NCI-H524 (cell line): ENCODE results near the gene FAR2.
A peak's percentile ranks its signal among the peaks of the same experiment; 100 is the strongest.
"Not testable (repeated sequence)": the region's sequence is repeated elsewhere in the genome, so short reads cannot be mapped to it uniquely, and the experiment has no call there.

Source experiments
- DNase-seq, 2 experiments: peaks; one replicate each; lab custom pipeline; 2025; lab: John Stamatoyannopoulos, UW

The FAR2 gene

GRCh38 chr12:29322157-29322556 is 173.1 kb downstream of the FAR2 start:
- DNase-seq = no peak

GRCh38 chr12:29329411-29329810 is 180.3 kb downstream of the FAR2 start:
- no peak for DNase-seq

- no peak for DNase-seq
These were observed 184.1 kb downstream of the FAR2 start for GRCh38 chr12:29333178-29333577.

DNA sequence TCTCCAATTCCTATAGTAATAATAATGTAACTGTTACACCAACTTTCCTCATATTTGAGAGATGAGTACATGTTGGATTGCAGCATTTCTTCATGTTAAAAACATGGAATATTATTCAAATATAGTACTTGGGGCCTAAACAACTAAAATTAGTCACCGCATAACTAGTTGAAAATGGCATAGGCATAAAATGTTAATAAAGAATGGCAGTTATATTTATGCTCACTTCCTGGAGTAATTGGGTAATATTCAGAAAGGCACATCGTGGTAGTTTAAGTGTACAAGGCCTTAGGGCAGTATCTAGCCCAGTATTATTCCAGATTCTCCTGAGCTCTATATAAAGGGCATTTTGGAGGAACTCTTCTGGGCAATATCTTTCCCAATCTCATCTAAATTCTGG is 185.9 kb downstream of the FAR2 start:
- no peak for DNase-seq

DNA sequence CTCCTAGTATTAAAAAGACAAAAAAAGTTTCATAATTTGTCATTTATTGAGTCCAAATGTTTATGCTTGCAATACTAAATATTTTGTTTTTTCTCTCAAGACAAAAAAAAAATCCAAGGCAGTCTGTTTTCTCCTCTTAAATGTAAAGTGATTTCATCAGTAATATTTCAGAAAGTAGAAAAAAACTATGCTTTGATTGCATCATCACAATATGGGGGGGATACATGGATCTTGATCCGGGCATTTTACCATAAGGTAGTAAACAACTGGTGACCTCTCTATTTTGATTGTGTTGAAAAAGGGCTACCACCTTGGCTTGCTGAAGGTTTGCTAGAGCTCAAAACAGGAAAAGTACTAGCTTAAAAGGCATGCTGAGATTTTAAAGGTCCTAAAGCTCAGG is 188.2 kb downstream of the FAR2 start:
- no peak for DNase-seq

DNA sequence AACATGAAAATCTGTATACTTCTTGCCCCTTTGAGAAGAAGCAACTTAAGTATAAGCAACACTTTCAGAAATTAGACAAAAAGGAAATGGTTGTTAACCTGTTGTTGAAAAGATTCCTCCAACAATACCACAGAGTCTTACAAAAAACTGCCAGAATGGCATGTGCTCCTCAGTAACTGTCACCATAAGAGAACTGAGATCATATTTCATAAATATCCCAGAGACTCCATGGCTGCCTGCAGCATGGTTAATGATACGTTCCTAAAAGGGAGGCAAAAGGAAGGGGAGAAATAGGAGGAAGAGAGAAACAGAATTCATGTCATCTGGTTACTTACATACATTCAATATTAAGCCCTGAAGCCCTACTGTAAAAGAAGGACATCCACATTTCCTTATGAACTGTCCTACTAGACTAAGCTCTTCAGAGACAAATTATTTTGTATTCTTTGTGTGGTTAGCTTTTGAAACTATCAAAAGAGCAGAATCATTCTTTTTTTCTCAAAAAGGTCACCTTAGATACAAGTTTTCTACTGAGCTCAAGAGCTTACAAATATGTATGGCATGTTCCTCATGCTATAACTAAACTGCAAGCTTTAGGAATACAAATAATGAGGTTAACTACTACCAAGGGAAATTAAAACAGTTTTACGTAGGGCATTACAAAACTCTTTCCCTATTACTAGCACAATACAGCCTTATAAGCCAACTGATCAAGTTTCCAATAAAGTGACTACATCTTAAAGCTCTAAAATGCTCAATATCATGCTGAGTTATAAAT is 194.1 kb downstream of the FAR2 start:
- DNase-seq = no peak

GRCh38 chr12:29346769-29347421 is 197.8 kb downstream of the FAR2 start:
- DNase-seq = no peak

DNA sequence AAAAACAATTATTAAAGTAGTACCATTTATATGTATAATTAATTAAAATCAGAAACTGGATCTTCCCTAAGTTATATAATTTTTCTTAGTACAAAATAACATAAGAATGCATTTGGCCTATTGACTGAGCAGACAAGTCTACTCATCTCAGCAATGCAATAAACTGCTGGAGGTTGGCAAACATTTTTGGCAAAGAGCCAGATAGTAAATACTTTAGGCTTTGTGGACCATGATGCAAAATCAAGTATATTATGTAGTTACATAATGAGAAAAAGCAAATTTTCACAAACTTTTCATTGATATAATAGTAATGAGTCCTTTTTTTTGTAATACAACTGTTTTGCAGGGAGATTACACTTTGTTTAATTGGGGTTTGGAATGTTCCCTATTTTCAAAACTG is 201.0 kb downstream of the FAR2 start:
- DNase-seq = no peak

GRCh38 chr12:29354954-29355353 is 205.9 kb downstream of the FAR2 start:
- no peak for DNase-seq

DNA sequence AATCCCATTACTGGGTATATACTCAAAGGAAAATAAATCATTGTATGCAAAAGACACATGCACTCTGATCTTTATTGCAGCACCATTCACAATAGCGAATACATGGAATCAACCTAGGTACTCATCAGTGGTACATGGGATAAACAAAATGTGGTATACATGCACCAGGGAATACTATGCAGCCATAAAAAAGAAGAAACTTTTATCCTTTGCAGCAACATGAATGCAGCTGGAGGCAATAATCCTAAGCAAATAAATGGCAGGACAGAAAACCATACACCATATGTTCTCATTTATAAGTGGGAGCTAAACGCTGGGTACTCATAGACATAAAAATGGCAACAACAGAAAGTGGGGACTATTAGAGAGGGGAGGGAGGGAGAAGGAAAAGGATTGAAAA is 216.0 kb downstream of the FAR2 start:
- peak in 1 of 2 experiments; percentile 3 for DNase-seq

GRCh38 chr12:29374012-29374411 is 224.9 kb downstream of the FAR2 start:
- DNase-seq = no peak

- no peak for DNase-seq
These were observed 225.8 kb downstream of the FAR2 start for GRCh38 chr12:29374913-29375312.

DNA sequence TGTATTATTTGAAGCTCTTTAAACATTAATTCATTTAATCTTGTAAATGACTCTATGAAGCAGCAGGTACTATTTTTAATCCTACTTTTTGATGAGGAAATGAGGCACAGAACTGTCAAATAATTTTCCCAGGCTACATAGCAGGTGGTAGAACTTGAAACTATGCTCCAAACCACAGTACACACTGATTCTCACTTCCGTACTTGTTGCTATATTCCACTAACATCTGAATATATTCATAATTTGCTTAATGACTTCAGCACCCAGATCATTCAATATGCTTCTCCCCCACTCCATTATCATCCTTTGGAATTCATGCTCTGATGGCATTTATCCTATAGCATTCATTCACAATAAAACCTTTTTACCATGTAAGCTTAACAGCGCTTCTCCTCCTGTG is 227.0 kb downstream of the FAR2 start:
- no peak for DNase-seq

GRCh38 chr12:29380536-29381523 is 231.8 kb downstream of the FAR2 start, which contains the start of gene ERGIC2:
TSS of gene ERGIC2 (minus strand) at chr12:29381172. CDS start at chr12:29371633, 9,539 bp downstream.
- peak; percentile 99 for DNase-seq

DNA sequence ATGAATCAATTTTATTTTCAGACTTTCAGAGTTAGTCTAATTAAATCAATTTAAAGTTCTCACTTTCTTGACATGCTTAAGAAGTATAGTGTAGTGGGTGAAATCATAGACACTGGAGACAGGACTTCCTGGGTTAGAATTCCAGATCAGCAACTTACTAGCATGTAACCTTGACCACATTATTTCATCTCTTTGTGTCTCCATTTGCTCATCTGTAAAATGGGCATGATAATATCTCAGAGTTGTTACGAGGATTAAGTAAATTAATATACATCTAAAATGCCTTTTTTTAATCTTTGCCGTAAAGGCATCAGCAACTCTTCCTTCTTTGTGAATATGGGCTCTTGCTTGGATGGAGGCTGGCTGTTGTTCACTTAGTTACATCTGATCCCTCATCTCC is 233.2 kb downstream of the FAR2 start:
- DNase-seq = no peak

DNA sequence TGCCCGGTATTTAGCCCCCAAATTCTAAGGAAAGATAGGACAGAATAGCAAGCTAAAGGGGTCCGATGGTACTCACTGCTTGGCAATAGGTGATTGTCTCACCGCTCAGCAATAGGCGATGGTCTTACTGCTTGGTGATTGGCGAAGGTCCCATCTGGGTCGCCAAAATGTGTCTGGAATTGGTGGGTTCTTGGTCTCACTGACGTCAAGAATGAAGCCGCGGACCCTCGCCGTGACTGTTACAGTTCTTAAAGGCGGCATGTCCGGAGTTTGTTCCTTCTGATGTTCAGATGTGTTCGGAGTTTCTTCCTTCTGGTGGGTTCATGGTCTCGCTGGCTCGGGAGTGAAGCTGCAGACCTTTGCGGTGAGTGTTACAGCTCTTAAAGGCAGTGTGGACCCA is 236.1 kb downstream of the FAR2 start:
- DNase-seq = not testable (repeated sequence)
